KMS-11 (cell line): Measurements from ENCODE around the gene GPD1.
"Not testable (repeated sequence)": the region's sequence is repeated elsewhere in the genome, so short reads cannot be mapped to it uniquely, and the experiment has no call there.

Experiments used
- H2AFZ ChIP-seq: fragments of 200-600 bp; sonication (generic); 2 replicates; pipeline ENCODE4 v1.6.1; 2016; ENCODE audit warnings: antibody characterized with exemption, mixed run types, low read depth
- H3K27ac ChIP-seq: fragments of 200-600 bp; sonication (generic); 2 replicates; pipeline ENCODE4 v1.6.1; 2016; ENCODE audit warnings: mild to moderate bottlenecking, mixed run types
- H3K27me3 ChIP-seq: fragments of 200-600 bp; sonication (generic); 2 replicates; pipeline ENCODE4 v1.6.1; 2017; ENCODE audit warnings: mild to moderate bottlenecking, low read depth, mixed run types, moderate library complexity; ENCODE audit not compliant: insufficient read depth
- H3K36me3 ChIP-seq: fragments of 200-600 bp; sonication (generic); 2 replicates; pipeline ENCODE4 v1.6.1; 2017; ENCODE audit warnings: mild to moderate bottlenecking, mixed run types; ENCODE audit not compliant: insufficient read depth
- H3K4me1 ChIP-seq: fragments of 200-600 bp; sonication (generic); 2 replicates; pipeline ENCODE4 v1.6.1; 2016; ENCODE audit warnings: mild to moderate bottlenecking, low read depth, mixed run types; ENCODE audit not compliant: poor library complexity, severe bottlenecking
- H3K4me2 ChIP-seq: fragments of 200-600 bp; sonication (generic); 2 replicates; pipeline ENCODE4 v1.7.0; 2016; ENCODE audit warnings: mild to moderate bottlenecking, mixed run types
- H3K4me3 ChIP-seq: fragments of 200-600 bp; sonication (generic); IDR thresholded peaks from 2 replicates; pipeline ENCODE4 v1.6.1; 2017; ENCODE audit warnings: low read depth, low read length, mixed read lengths; ENCODE audit not compliant: insufficient read depth
- H3K79me2 ChIP-seq: fragments of 200-600 bp; sonication (generic); 2 replicates; pipeline ENCODE4 v1.6.1; 2016; ENCODE audit warnings: low read depth, mixed run types; ENCODE audit not compliant: insufficient read depth
- H3K9ac ChIP-seq: fragments of 200-600 bp; sonication (generic); 2 replicates; pipeline ENCODE4 v1.6.1; 2016; ENCODE audit warnings: mild to moderate bottlenecking, mixed run types
- H4K20me1 ChIP-seq: fragments of 200-600 bp; sonication (generic); 2 replicates; pipeline ENCODE4 v1.6.1; 2016; ENCODE audit warnings: mild to moderate bottlenecking, mixed run types; ENCODE audit not compliant: insufficient read depth
- CTCF ChIP-seq: fragments of 200-600 bp; sonication (generic); conservative IDR thresholded peaks from 2 replicates; pipeline ENCODE4 v1.6.1; 2017; ENCODE audit warnings: low read depth, mild to moderate bottlenecking, antibody characterized with exemption, low read length, moderate library complexity, mixed read lengths

GPD1 gene

GRCh38 chr12:50147281-50147680 is 43.5 kb downstream of the GPD1 start:
- H3K9ac ChIP-seq = no peak overlapping the region
- TF ChIP-seq CTCF = no peak
- H3K27ac ChIP-seq = no peak overlapping the region
- H4K20me1 ChIP-seq = no peaks in the 10 kb centered on the region
- no peaks in the 10 kb centered on the region for H3K4me1 ChIP-seq
- no peak overlapping the region for H3K4me2 ChIP-seq
- H3K79me2 ChIP-seq = peaks cover 8% of the 10 kb centered on the region; the same call in 1 of the 2 replicates
- no peak overlapping the region for H3K4me3 ChIP-seq
- H3K36me3 ChIP-seq = no peaks in the 10 kb centered on the region
- H2AFZ ChIP-seq = no peak overlapping the region
- H3K27me3 ChIP-seq = no peaks in the 10 kb centered on the region

GRCh38 chr12:50148011-50148410 is 44.2 kb downstream of the GPD1 start:
- not testable (repeated sequence) for H2AFZ ChIP-seq, H4K20me1 ChIP-seq, H3K4me3 ChIP-seq, H3K9ac ChIP-seq, H3K27ac ChIP-seq, H3K4me1 ChIP-seq, H3K27me3 ChIP-seq, H3K4me2 ChIP-seq, H3K36me3 ChIP-seq, H3K79me2 ChIP-seq

GRCh38 chr12:50149311-50149710 is 45.5 kb downstream of the GPD1 start:
- H2AFZ ChIP-seq = no peak overlapping the region
- no peaks in the 10 kb centered on the region for H4K20me1 ChIP-seq
- H3K27me3 ChIP-seq = no peaks in the 10 kb centered on the region
- no peaks in the 10 kb centered on the region for H3K36me3 ChIP-seq
- H3K9ac ChIP-seq = no peak overlapping the region
- no peak overlapping the region for H3K4me3 ChIP-seq
- H3K4me2 ChIP-seq = no peak overlapping the region
- no peak overlapping the region for H3K27ac ChIP-seq
- H3K79me2 ChIP-seq = peaks cover 2% of the 10 kb centered on the region; the same call in 1 of the 2 replicates
- TF ChIP-seq CTCF = no peak
- no peaks in the 10 kb centered on the region for H3K4me1 ChIP-seq

- no peak for TF ChIP-seq CTCF
- Histone ChIP-seq H3K27me3 (no peaks in the 10 kb centered on the region), H3K4me3 (no peak overlapping the region), H4K20me1 (no peaks in the 10 kb centered on the region), H3K79me2 (peaks cover 8% of the 10 kb centered on the region; the same call in 1 of the 2 replicates), H3K27ac (no peak overlapping the region), H3K36me3 (no peaks in the 10 kb centered on the region), H3K4me2 (no peak overlapping the region), H3K4me1 (no peaks in the 10 kb centered on the region), H3K9ac (no peak overlapping the region), H2AFZ (no peak overlapping the region)
Observed at GRCh38 chr12:50151047-50151687, 47.4 kb downstream of the GPD1 start.

- not testable (repeated sequence) for H3K27me3 ChIP-seq, H3K9ac ChIP-seq, H4K20me1 ChIP-seq, H2AFZ ChIP-seq, H3K36me3 ChIP-seq, H3K4me1 ChIP-seq, H3K4me3 ChIP-seq, H3K4me2 ChIP-seq, H3K27ac ChIP-seq
- peaks cover 13% of the 10 kb centered on the region; the same call in 1 of the 2 replicates for H3K79me2 ChIP-seq
Observed at GRCh38 chr12:50154947-50155346, 51.1 kb downstream of the GPD1 start.
